ENCODE results near the gene CCNL1.
"Not testable (repeated sequence)": the region's sequence is repeated elsewhere in the genome, so short reads cannot be mapped to it uniquely, and the experiment has no call there.

CCNL1 gene

DNA sequence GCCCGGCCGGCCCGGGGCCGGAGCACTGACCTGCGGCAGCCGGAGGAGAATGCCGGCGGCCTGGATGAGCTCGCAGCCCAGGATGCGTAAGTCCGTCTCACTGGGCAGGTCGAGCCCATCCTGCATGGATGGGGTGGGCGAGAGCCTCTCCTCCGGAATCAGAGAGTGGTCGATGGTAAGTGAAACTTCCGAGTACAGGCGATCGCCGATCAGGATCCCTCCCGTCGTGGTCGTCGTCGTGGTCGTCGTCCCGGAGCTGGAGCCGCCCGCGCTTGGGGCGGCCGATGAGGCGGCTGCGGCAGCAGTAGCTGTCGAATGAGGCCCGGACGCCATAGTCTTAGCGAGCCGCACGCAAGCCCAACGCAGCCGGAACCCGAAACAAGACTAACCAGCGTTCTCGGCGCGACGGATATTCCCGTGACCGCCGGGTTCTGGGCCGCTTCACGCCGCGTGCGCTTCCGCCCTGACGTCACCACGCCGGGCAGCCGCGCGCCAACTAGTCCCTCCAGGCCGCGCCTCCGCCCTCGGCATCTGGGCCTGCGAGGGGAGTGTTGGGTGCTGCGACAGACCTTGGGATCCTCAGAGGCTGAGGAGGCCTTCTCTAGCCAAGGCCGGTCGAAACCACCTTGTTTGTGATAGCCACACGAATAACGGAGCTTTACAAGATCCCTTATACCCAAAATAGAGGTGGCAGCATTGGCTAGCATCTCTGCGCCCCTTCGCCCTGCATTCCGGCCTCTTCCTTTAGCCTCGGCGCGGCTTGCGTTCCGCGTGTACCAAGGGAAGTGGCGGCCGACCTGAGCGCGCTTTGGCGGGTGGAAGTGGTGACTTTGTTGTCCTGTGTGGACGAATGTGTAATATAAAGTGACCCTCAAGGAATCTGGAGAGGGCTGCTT, at the start of gene CCNL1:
Gene CCNL1 (minus strand): TSS at position 386 of the 896 bp plus-strand sequence. CDS start 53 bp downstream, at position 333.
- peak; percentile 97 for DNase-seq

DNA sequence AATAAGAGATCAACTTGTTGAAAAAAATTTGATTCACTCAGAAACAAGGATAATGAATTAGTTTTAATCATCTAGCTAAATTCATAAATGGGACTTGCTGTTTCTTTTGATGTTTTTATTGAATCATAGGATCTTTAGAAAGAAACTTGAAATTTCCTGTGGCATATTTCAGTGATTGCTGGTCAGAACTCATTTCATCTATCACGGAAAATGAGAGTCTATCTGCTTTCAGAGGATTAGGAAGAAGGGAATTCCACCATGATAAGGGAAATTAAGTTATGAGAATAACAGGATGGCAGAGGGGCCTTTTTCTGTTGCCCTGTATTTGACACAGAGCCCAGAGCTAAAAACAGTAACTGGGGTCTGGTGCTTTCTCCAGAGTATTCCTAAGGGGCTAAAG, 44.9 kb upstream of the CCNL1 start:
- DNase-seq = no peak

DNA sequence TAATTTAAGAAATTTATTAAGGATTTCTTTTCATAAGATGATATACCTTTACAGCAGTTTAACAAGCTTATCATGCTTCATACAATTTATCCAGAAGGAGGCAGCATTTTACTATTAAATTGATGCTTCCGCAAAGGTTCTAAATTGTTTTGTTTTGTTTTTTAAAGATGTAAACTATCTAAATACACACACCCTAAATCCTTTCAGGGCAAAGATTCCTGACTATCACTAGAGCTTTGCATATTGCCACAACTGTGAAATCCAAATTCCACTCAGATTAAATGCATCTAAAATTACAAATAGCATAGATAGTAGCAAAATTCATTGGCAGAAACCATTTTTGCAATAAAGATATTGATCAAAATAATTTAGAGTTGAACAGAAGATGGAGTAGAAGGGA, 44.5 kb upstream of the CCNL1 start:
- no peak for DNase-seq

DNA sequence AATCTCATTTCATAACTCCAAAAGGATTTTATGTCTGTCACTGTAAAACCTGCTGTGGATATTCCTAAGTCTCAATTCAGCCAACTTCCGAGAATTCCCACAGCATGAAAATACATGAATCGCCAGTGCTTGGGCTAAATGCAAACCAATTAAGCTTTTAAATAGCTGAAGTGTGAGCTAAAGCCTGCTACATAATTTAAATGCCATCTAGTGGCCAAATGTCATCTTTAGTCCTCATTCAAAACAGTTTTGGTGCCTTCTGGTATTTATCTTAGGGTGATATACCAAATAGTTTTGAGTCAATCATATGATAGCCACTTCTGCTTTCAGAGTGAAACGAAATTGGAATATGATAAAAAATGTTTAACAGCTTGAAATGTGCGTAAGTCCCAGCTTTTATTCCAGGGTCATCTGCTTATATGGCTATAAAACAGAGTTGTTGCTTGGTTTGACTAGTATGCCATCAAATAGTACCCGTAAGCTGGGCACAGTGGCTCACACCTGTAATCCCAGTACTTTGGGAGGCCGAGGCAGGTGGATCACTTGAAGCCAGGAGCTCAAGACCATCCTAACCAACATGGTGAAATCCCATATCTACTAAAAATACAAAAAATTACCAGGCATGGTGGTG, 41.8 kb upstream of the CCNL1 start:
- peak; percentile 41 for DNase-seq

DNA sequence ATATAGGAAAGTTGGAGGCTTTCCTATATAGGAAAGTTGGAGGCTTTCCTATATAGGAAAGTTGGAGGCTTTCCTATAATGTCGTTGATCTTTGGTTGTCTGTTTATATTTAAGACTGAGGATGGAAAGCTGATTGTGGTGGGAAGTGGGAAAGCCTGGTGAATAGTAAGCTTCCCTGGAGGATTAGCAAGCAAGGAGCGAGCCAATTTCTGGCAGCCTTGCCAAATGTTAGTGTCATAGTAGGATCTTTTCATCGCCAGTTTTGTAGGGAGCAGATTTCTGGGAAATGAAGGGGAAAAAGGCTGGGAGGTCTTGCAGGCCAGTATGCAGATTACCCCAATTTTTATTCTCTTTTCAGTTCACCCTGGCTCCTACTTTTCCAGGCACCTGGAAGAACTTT, 39.9 kb upstream of the CCNL1 start:
- no peak for DNase-seq

DNA sequence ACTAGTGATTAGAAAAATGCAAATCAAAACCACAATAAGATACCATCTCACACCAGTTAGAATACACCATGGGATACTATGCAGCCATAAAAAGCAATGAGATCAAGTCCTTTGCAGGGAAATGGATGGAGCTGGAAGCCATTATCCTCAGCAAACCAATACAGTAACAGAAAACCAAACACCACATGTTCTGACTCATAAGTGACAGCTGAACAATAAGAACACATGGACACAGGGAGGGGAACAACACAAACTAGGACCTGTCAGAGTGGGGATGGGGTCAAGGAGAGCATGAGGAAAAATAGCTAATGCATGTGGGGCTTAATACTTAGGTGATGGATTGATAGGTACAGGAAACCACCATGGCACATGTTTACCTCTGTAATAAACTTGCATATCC, 36.0 kb upstream of the CCNL1 start:
- DNase-seq = no peak

DNA sequence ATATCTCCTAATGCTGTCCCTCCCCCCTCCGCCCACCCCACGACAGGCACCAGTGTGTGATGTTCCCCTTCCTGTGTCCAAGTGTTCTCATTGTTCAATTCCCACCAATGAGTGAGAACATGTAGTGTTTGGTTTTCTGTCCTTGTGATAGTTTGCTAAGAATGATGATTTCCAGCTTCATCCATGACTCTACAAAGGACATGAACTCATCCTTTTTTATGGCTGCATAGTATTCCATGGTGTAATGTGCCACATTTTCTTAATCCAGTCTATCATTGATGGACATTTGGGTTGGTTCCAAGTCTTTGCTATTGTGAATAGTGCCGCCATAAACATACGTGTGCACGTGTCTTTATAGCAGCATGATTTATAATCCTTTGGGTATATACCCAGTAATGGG, 31.2 kb upstream of the CCNL1 start:
- DNase-seq = not testable (repeated sequence)

DNA sequence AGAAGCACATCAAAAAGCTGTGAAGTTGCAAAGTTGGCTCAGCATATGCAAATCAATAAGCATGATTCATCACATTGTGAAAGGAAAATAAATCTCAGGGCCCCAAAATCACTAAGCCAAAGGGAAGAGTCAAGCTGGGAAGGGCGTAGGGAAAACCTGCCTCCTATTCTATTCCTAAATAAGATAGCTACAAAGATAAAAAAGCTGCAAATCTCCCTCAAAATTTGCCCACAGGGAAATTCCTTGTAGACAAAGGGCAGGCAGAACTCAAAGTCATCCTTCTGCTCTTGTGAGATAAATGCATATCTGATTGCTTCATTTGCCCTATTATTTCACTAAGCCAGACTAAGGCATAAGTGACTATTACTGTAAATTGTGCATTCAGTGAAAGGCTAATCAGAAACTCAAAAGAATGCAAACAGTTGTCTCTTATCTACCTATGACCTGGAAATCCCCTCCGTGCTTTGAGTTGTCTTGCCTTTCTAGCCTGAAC, 30.5 kb upstream of the CCNL1 start:
- no peak for DNase-seq

DNA sequence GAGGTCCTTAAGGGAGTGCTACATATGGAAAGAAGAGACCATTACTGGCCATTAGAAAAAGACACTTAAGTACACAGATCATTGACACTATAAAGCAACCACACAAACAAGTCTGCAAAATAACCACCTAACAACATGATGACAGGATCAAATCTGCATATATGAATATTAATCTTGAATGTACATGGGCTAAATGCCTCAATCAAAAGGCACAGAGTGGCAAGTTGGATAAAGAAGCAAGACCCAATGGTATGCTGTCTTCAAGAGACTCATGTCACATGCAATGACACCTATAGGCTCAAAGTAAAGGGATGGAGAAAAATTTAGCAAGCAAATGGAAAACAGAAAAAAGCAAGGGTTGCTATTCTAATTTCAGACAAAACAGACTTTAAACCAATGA, 28.4 kb upstream of the CCNL1 start:
- DNase-seq = no peak

DNA sequence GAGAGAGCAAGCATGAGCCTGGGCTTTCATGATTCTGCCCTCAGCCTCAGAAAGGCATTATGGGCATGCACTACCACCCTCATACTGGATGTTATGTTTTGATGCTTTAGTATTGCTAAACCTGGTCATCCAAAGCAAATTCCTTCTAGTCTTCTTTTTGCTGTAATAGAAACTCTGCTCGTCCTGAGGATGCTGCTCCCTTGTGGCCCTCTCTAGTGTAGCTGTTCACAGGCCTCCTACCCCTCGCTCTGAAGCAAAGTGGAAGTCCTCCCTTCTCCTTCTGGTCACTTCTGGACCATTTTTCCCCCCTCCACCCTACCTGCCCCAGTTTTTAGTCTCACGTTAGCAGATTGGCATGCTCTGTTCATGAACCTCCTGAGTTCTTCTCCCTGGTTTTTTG, 22.9 kb upstream of the CCNL1 start:
- no peak for DNase-seq

DNA sequence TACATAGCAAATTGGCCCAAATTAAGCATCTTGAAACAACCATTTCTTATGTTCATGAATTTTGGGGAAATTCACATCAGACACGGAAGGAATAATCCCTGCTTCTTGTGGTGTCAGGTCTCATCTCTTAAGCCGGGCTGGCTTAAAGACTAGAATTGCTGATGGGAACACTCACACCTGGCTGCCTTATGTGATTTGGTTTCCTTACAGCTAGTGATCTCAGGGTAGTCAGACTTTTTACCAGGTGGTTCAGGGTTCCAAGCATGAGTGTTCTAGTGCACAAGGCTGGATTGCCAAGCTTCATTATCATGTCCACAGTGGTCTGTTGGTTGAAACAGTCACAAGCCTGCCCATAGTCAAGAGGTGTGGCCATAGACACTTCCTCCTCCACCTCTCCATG, 20.3 kb upstream of the CCNL1 start:
- DNase-seq = no peak

DNA sequence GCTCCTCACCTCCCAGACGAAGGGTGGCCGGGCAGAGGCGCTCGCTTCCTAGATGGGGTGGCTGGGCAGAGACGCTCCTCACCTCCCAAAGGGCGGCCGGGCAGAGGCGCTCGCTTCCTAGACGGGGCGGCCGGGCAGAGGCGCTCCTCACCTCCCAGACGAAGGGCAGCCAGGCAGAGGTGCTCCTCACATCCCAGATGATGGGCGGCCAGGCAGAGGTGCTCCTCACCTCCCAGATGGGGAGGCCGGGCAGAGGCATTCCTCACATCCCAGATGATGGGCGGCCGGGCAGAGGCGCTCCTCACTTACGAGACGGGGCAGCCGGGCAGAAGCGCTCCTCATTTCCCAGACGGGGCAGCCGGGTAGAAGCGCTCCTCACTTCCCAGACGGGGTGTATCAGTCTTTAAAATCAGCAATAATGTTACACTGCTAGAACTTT, 19.4 kb upstream of the CCNL1 start:
- DNase-seq = no peak

DNA sequence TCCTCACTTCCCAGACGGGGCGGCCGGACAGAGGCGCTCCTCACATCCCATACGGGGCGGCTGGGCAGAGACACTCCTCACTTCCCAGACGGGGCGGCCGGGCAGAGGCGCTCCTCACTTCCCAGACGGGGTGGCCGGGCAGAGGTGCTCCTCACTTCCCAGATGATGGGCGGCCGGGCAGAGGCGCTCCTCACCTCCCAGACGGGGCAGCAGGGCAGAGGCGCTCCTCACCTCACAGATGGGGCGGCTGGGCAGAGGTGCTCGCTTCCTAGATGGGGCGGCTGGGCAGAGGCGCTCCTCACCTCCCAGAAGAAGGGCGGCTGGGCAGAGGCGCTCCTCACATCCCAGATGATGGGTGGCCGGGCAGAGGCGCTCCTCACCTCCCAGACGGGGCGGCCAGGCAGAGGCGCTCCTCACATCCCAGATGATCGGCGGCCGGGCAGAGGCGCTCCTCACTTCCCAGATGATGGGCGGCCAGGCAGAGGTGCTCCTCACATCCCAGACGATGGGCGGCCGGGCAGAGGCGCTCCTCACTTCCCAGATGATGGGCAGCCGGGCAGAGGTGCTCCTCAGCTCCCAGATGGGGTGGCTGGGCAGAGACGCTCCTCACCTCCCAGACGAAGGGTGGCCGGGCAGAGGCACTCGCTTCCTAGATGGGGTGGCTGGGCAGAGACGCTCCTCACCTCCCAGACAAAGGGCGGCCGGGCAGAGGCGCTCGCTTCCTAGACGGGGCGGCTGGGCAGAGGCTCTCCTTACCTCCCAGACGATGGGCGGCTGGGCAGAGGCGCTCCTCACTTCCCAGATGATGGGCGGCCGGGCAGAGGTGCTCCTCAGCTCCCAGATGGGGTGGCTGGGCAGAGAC, 18.8 kb upstream of the CCNL1 start:
- not testable (repeated sequence) for DNase-seq

DNA sequence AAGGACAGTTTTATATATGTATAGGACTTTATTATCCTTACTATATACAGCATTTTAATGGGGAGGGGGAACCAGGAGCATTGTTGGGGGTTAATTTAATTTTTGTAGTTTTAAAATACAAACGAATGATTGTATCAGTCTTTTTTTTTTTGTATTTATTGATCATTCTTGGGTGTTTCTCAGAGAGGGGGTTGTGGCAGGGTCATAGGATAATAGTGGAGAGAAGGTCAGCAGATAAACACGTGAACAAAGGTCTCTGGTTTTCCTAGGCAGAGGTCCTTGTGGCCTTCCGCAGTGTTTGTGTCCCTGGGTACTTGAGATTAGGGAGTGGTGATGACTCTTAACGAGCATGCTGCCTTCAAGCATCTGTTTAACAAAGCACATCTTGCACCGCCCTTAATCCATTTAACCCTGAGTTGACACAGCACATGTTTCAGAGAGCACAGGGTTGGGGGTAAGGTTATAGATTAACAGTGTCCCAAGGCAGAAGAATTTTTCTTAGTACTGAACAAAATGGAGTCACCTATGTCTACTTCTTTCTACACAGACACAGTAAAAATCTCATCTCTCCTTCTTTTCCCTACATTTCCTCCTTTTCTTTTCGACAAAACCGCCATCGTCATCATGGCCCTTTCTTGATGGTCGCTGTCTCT, 18.0 kb upstream of the CCNL1 start:
- not testable (repeated sequence) for DNase-seq

DNA sequence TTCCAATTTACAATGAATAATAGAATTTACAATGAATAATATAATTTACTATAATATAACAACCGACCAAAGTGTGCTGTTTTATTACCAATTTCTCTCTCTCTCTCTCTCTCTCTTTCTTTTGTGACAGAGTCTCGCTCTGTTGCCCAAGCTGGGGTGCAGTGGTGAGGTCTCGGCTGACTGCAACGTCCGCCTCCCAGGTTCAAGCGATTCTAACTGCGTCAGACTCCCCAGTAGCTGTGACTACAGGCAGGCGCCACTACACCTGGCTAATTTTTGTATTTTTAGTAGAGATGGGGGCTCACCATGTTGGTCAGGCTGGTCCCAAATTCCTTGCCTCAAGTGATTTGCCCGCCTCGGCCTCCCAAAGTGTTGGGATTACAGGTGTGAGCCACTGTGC, 17.0 kb upstream of the CCNL1 start:
- DNase-seq = no peak

DNA sequence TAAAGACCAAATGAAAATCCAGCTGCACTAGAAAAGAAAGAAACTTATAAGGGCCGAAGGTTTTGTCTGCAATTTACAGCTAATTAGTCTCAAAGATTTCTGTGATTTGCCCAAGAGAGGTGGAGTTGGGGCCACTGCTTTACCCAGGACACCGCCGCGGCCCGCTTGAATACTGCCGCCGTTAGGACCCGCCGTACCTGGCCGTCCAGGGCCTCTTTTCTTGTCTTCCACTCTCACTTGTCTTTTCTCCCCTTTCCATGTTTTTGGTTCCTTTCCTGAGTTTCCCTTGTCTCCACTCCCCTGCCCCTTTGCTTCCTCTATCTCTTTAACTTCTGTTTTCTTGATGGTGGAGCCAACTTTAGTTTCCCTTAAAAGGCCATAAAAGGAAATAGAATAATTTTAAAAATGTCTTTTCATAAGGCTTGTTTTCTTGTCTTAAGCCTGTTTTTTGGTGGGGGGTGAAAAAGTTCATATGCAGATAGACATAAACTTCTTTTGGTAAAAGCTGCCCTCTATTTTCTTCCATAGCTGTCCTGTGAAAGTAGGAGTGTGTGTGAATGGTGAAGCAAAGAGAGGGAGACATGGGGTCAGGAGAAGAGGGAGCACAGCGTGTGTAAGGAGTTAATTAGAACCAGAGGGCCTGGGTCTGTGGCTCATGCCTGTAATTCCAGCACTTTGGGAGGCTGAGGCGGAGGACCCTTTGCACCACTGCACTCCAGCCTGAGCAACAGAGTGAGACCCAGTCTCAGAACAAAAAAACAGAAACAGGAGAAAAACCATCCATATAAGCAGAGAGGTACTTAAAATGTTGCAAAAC, 16.0 kb upstream of the CCNL1 start:
- DNase-seq = peak; percentile 21

DNA sequence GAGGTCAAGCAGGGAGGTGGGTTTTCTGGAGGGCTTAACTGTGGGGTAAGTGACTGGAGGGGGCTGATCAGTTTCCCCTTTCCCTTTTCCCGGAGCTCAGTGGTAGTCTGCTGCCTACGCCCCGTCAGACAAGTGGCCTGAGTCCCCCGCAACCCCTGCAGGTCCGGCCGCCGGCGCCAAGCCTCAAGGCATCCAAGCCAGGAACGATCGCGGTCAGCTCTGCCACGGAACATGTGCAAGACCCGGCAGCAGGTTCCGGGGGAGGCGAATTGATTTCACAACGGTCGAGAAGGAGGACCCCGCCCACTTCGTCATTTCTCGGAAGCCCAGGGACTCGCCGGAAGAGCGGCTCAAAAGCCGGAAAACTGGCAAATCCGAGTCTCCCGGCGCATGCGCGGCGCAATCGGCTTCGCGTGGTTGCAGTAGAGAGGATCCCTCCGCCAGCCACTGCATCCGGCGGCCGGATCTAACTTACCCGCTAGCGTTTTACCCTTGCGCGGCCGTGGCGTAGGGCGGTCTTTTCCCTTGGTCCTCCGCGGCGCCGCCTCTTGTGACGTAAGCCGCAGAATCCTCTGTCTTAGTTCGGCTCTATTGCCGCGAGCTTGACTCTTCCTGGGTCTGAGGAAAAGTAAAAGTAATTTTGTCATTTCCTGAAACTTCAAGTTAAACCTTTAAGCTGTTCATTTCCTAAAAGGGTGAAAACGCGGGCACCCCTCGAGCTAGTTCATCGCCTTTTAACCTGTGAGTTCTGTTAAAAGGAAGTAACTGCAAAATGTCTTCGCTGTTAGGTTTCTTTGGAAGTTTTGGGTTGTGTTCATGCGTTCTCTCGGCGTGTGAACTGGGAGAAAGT, 14.9 kb upstream of the CCNL1 start:
- DNase-seq = peak; percentile 99

DNA sequence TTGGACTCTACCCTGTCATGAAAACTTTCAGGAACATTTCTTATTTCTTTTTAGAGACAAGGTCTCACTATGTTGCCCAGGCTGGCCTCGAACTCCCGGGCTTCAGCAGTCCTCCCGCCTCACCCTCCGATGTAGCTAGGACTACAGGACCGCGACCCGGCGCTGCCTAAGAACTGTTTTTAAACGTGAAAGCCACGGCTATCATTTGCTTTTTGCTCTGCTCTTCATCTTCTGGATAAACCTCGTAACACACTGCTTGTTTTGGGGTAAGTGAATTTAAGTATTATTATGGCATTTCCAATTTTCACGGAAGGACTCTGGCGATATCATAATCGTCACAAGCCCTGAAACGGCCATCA, 14.3 kb upstream of the CCNL1 start:
- DNase-seq = peak; percentile 31

DNA sequence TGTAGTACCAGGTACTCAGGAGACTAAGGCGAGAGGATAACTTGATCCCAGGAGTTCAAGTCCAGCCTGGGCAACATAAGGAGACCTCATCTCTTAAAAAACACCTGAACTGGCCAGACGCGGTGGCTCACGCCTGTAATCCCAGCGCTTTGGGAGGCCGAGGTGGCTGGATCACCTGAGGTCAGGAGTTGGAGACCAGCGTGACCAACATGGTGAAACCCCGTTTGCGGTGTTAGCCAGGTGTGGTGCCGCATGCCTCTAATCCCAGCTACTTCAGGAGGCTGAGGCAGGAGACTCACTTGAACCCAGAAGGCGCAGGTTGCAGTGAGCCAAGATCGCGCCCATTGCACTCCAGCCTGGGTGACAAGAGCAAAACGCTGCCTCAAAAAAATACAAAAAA, 13.4 kb upstream of the CCNL1 start:
- DNase-seq = not testable (repeated sequence)

DNA sequence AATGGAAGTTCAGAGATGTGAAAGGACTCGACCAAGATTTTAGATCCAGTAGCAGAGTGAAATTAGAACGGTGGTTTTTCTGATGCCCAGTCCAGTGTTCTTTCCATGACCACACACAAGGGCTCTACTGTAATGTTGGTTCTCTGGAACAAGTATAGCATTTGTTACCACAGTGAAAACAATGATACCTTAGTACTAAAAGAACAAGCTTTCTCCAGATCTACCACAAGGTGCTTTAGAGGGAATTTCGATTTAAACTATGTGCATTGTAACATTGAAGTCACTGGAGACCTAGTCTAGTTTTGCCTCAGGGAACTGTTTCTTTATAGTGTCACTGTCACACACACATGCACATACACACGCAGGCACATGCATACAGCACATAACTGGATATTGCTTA, 12.8 kb upstream of the CCNL1 start:
- no peak for DNase-seq

DNA sequence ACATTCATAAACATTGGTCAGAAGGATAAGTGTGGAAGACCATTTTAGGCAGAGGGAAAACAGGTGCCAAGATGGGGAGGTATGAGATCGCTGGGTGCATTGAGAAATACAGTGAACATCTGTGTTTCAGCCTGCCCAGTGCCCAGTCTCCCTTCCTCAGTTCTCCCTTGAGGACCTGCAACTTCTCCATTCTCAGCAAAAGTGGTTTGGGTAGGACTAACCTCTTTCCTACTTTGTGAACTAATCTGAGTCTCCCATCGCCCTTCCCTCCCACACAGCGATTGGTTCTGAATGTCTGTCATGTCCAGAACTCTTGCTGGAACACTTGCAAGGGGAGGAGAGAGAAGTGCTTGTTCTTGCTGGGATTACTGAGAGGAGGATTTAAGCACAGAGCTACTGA, 10.9 kb upstream of the CCNL1 start:
- no peak for DNase-seq
